Activated T-helper 2 cell treated with anti-CD3 and anti-CD28 coated beads, Interferon-gamma antibody, Interleukin-2, Interleukin-4, amounts not matched to agents 10 μg/mL and 5 μg/mL and 100 μg/mL, durations not matched to agents 14 hours and 24 hours and 36 hours (primary cell): Measurements from ENCODE around the gene GCK. TPM values are rescaled to one million over a fixed set of nuclear protein-coding genes. Genes with fewer than 3 reads are reported as not detected.

Source experiments
- DNase-seq: peaks from one replicate; pipeline ENCODE4 v3.0.0; 2021; ENCODE audit warnings: low spot score
- H3K27ac Mint-ChIP-seq: one replicate; pipeline ENCODE4 v1.8.0; 2021; ENCODE audit warnings: mixed read lengths
- H3K27me3 Mint-ChIP-seq: one replicate; pipeline ENCODE4 v1.8.0; 2021; ENCODE audit warnings: low read depth, mixed read lengths
- H3K36me3 Mint-ChIP-seq: one replicate; pipeline ENCODE4 v1.8.0; 2021; ENCODE audit warnings: low read depth, mixed read lengths
- H3K4me1 Mint-ChIP-seq: one replicate; pipeline ENCODE4 v1.8.0; 2021; ENCODE audit warnings: low read depth, mixed read lengths
- H3K4me3 Mint-ChIP-seq: one replicate; pipeline ENCODE4 v1.8.0; 2021; ENCODE audit warnings: low read depth, mild to moderate bottlenecking, moderate library complexity, mixed read lengths
- H3K9me3 Mint-ChIP-seq: one replicate; pipeline ENCODE4 v1.8.0; 2021; ENCODE audit warnings: mixed read lengths
- intact Hi-C: fragments of 100-400 bp; cut with micrococcal nuclease; formaldehyde crosslinking; loops from one replicate; pipeline ENCODE4 v1.15.1; 2023
- total RNA-seq: library from RNA; stranded (reverse); gene quantifications from 2 replicates; pipeline ENCODE4 v1.2.3, GENCODE V29; 2022

The GCK gene
- total RNA-seq, 1 donor from 2014 or later = 1.8 TPM

DNA sequence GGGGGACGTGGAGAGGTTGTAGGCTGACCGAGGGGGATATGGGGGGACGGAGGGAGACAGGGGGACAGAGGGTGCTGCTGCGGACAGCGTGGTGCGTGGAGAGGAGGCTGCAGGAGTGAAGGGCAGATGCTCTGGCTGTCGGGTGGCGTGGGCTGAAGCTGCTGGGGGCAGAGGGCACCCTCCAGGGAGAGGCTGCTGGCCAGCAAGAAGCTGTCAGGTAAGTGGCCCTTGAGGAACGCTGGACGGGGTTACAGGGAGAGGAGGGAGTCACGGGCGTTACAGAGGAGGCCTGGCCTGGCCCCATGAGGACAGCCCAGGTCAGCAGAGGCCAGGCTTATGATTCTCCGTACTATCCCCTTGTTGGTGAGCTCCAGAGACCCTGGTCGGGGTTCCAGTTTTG, 38.7 kb upstream of the GCK start:
- Mint-ChIP-seq H3K4me3 (no peak overlapping the region), H3K4me1 (no peaks in the 10 kb centered on the region)

DNA sequence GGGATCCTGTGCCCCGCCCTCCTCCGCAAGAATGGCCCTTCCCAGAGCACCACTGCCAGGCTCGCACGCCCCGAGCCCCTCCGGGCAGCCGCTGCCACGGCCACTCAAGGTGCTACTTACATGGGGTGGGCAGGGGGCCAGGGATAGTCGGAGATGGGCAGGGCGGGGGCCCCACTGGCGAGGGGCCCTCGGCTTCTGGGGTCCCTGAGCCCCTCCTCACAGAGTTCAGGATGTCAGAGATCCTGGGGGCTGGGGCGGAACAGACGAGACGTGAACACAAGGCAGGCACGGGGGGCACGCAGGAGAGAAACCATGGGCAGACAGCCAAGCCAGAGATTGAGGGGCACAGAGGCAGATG, 37.1 kb upstream of the GCK start:
- Mint-ChIP-seq H3K4me1 (no peaks in the 10 kb centered on the region), H3K9me3 (no peaks in the 10 kb centered on the region), H3K4me3 (no peak overlapping the region), H3K27me3 (no peaks in the 10 kb centered on the region), H3K27ac (no peak overlapping the region), H3K36me3 (no peaks in the 10 kb centered on the region)
- DNase-seq = no peak
- intact Hi-C loops = no loop called here

More for the DNA sequence above, 38.7 kb upstream of the GCK start:
- Mint-ChIP-seq H3K27me3 (no peaks in the 10 kb centered on the region), H3K27ac (no peak overlapping the region), H3K36me3 (no peaks in the 10 kb centered on the region), H3K9me3 (no peaks in the 10 kb centered on the region)
- DNase-seq = no peak
- intact Hi-C loops = no loop called here

DNA sequence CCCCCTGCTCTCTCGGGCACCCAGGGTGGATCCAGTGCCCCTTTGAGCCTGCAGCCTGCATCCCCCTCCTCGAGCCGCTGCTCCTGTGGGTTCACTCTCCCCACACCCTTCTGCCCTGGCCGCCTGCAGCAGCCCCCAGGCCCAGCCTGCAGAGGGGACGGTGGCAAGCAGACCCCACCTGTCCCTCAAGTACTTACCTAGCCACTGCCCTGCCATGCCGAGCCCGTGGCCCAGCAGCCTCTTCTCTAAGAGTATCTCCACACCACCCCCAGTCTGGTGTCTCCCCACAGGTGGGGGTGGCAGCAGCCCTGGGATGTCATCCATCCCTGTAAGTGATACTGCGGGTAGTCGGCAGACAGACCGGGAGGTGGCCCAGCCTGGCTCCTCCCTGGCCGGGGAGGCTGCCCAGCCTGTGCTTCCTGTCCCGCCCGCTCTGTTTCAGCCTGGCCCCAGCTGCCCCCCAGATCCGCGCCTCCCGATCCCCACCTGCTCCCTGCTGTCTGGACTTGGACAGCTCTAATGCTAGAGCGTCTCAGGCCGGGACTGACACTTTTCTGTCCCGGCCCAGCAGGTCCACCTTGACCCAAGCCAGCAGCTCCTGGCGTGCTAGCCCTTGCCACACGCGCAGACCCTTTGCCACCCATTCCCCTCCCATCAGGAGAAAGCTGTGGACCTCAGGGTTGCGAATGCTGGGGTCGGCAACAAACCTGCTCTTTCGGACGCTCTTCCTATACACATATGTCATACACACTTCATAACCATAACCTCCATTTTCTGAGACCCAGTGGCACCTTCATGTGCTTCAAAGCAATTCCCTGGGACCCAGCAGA, 36.5 kb upstream of the GCK start:
- Mint-ChIP-seq H3K4me3 (no peak overlapping the region), H3K9me3 (no peaks in the 10 kb centered on the region), H3K27ac (no peak overlapping the region), H3K36me3 (no peaks in the 10 kb centered on the region), H3K27me3 (no peaks in the 10 kb centered on the region), H3K4me1 (no peaks in the 10 kb centered on the region)
- intact Hi-C loops = no loop called here
- DNase-seq = no peak

DNA sequence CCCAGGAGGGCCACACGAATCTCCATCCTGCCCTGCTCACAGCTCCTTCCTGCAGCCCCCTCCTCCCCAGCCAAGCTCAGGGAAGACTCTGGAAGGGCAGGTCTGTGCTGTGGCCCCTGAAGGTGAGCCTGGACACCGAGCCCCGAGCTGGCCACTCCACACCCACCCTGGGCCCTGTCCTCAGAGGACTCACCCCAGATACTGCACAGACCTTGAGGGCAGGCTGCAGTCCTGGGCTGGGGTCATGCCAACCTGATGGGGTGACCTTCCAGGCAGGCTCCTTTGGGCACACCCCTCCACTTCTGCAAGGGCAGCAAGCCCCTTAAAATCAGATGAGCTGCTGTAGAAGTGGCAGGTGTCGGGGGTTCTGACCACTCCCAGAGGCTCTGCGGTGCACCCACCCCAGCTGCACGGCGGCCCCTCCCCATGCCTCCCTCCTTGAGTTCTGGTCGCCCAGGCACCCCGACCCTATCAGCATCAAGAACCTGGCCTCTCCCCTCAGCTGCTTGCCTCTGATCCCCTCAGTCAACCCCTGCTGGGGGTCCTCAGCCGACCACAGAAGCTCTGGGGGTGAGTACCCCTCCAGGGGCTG, 35.8 kb upstream of the GCK start:
- DNase-seq = no peak
- no peak overlapping the region for H3K4me3 Mint-ChIP-seq
- H3K36me3 Mint-ChIP-seq = no peaks in the 10 kb centered on the region
- intact Hi-C loops = no loop called here
- no peak overlapping the region for H3K27ac Mint-ChIP-seq
- no peaks in the 10 kb centered on the region for H3K27me3 Mint-ChIP-seq
- no peaks in the 10 kb centered on the region for H3K4me1 Mint-ChIP-seq
- no peaks in the 10 kb centered on the region for H3K9me3 Mint-ChIP-seq

DNA sequence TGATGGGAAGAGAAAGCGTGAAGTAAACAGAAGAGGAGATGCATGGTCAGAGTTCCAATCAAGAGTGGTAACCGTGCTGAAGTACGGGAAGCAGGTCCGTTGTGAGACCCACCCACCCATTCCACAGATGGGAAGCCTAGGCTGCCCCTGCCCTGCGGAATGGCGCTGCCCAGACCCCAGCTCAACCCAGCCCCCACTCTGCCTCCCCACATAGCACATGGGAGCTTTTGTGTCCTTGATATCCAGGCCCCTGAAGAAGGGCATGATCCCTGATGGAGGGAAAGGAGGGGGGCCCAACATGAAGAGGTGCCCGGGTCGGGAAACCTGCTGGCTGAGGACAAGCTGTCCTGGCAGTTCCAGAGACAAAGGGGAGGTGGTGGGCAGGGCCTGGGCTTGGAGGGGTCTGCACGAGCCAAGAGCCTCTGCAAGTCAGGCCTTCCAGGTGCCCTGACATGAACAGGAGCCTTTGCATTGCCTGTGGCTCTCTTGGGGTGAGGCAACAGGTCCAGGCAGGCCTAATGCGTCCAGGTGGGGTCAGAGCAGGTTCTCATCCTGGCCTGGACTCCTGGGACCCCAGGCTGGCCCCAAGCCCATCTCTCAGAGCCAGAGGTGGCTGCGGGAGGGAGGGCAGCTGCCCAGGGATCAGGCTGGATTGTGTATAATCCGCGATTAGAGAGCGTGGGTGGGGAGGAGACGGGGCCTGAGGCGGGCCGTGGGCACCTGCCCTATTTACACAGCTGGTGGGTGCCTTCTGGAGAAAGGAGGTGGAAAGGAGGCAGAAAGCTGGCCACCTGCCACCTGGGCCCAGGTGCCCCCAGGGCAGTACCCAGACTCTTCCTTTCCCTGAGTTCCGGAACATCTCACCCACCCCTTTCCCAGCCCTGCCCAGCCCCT, 35.1 kb upstream of the GCK start:
- no peak overlapping the region for H3K4me3 Mint-ChIP-seq
- H3K4me1 Mint-ChIP-seq = no peaks in the 10 kb centered on the region
- no peak for DNase-seq
- no peaks in the 10 kb centered on the region for H3K27me3 Mint-ChIP-seq
- no peaks in the 10 kb centered on the region for H3K36me3 Mint-ChIP-seq
- intact Hi-C loops = no loop called here
- no peaks in the 10 kb centered on the region for H3K9me3 Mint-ChIP-seq
- H3K27ac Mint-ChIP-seq = no peak overlapping the region

DNA sequence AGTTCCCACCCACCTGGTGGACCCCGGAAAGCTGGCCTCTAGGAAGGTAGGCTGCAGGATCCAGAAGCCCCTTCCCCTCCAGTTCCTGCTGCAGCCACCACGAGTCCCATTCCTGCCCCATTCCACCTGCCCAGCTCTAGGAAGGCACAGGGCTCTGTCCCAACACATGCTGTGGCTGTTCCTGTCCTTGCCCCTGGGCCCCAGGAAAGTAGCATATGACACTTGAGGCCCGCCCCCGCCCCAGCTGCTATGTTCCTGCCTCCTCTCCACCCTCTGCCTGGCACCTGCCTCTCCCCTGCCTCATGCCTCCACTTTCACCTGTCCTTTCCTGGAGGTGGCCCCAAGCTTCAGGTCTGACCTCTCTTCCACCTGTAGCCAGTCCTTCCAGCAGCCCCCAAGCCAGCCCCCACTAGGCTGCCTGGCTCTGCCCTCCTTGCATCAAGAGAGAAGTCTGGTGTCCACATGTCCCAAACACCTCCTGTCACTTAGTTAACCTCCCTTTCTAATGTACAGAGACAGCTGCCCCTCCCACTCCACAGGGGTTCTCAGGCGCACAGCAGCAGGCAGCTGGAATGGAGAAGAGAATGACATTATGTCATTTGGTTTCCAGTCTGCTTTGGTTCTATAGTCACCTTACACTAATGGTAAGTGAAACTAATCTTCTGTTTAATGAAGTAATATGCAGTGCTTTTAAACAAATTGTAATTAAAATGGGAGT, 34.3 kb upstream of the GCK start:
- no peaks in the 10 kb centered on the region for H3K4me1 Mint-ChIP-seq
- H3K36me3 Mint-ChIP-seq = no peaks in the 10 kb centered on the region
- H3K27ac Mint-ChIP-seq = no peak overlapping the region
- no peak for DNase-seq
- H3K27me3 Mint-ChIP-seq = no peaks in the 10 kb centered on the region
- intact Hi-C loops = no loop called here
- no peaks in the 10 kb centered on the region for H3K9me3 Mint-ChIP-seq
- H3K4me3 Mint-ChIP-seq = no peak overlapping the region

DNA sequence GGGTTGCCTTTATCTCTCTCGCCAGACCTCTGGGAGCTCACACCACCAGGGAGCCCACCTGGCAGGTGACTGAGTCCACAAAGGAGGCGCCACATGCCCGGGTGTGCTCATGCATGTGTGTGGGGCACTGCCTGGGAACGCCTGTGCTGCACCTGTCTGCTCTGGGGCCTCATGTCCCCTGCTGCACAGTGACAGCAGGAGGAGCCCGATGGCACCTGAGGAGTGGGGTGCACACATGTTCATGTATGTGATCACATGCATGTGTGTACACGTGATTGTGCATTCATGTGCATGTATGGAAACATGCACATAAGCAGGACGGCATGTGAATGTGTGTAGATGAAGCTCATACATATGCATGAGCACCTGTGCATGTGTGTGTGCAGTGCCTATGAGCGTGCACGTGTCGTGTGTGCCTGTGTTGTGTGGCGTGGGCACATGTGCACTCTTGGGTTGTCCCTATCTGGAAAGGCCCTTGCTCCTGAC, 33.6 kb upstream of the GCK start:
- no peak for DNase-seq
- Mint-ChIP-seq H3K27ac (no peak overlapping the region), H3K27me3 (no peaks in the 10 kb centered on the region), H3K36me3 (no peaks in the 10 kb centered on the region), H3K4me1 (no peaks in the 10 kb centered on the region), H3K4me3 (no peak overlapping the region), H3K9me3 (no peaks in the 10 kb centered on the region)
- intact Hi-C loops = no loop called here

DNA sequence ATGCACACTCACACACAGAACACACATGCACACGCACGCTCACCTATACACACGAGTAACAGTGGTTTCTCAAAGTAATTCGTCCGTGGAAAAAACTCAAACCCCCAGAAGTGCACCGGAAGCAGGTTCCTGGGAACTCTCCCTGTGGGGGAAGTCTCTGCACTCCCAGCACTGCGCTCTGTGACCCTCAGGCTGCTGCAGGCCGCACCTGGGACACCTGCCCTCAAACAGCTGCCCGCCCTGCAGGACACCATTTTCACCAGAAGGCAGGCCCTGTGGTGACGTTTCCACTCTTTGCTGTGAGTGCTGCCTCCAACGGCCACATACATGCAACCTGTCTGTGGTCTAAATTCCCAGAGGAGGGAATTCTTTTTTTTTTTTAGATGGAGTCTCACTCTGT, 32.8 kb upstream of the GCK start:
- intact Hi-C loops = no loop called here
- no peaks in the 10 kb centered on the region for H3K27me3 Mint-ChIP-seq
- no peak overlapping the region for H3K27ac Mint-ChIP-seq
- H3K4me1 Mint-ChIP-seq = no peaks in the 10 kb centered on the region
- no peaks in the 10 kb centered on the region for H3K36me3 Mint-ChIP-seq
- H3K9me3 Mint-ChIP-seq = no peaks in the 10 kb centered on the region
- no peak for DNase-seq
- H3K4me3 Mint-ChIP-seq = no peak overlapping the region

DNA sequence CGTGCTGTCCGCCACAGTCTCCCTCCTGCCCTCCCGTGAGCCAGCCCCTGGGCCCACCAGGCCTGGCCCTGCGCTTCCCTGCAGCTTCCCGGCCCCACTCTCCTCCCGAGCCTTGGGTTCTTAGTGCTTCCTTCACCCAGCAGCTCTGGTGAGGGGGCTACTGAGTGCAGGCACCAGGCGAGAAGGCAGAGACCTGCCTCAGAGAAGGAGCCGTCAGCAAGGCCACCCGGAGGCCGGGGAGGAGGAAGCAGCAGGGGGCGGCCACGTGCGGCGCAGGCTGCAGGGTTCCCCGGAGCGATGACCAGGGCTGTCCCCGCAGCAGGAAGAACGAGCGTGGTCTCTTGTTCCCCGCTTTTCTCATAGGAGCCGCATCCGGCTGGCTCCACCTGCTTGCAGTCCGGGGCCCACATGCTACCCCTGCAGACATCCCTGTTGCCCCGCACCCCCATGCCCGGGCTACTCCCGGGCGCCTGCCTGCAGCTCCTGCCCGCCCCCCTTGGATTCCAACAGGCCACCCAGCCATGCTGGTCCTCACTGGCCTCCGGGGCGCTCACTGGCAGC, 32.1 kb upstream of the GCK start:
- DNase-seq = no peak
- H3K4me1 Mint-ChIP-seq = no peaks in the 10 kb centered on the region
- H3K9me3 Mint-ChIP-seq = no peaks in the 10 kb centered on the region
- H3K27ac Mint-ChIP-seq = no peak overlapping the region
- intact Hi-C loops = no loop called here
- no peak overlapping the region for H3K4me3 Mint-ChIP-seq
- H3K27me3 Mint-ChIP-seq = no peaks in the 10 kb centered on the region
- no peaks in the 10 kb centered on the region for H3K36me3 Mint-ChIP-seq

DNA sequence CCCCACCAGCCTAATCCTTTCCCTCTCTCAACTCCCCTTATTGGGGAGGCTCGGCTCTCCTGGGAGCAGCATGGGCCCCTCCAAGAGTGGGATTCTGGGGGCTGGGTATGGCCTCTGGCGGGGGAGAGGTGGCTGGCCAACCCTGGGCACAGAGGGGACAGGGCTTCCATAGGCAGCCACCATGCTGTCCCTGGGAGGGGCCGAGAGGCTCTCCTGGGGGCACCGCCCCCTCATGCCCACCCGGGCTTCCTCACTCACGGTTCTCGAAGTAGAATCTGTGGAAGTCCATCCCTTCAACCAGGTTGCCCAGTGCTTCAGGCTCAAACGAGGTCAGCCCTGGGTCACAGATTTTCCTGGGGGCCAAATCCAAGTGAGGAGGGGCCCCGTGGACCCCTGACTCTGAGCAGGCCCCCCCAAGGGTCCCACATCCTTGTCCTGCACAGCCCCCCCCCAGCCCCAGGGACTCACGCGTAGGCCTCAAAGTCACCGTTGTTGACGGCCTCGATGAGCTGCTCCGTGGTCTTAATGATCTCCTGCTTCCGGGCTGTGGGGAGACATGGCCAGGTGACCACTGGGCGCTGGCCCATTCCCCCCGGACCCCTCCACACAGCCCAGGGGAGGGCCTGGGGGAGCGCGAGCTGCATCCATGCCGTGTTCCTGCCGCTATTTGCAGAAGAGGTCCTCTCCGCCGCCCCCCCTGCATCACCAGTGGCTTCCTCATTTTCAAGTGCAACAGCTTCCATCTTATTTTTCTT, 31.3 kb upstream of the GCK start:
- no peak overlapping the region for H3K27ac Mint-ChIP-seq

DNA sequence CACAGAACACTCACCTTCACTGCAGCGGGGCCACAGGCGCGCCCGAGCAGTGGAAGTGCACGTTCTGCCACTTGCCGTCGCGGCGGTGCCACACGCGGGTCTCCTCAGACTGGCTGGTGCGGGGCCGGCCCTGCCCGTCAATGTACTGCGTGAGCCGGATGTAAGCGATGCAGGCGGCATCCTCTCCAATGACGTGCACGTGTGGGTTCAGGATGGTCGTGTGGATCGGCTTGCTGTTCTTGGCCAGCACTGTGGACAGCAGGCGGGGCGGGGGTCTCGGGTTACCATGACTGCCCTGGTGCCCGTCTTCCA, 30.8 kb upstream of the GCK start:
- no peaks in the 10 kb centered on the region for H3K4me1 Mint-ChIP-seq
- no peaks in the 10 kb centered on the region for H3K27me3 Mint-ChIP-seq
- H3K4me3 Mint-ChIP-seq = no peak overlapping the region
- H3K9me3 Mint-ChIP-seq = no peaks in the 10 kb centered on the region
- DNase-seq = no peak
- H3K36me3 Mint-ChIP-seq = no peaks in the 10 kb centered on the region
- intact Hi-C loops = no loop called here
- H3K27ac Mint-ChIP-seq = no peak overlapping the region

More for the DNA sequence above, 31.3 kb upstream of the GCK start:
- Mint-ChIP-seq H3K4me1 (no peaks in the 10 kb centered on the region), H3K9me3 (no peaks in the 10 kb centered on the region), H3K36me3 (no peaks in the 10 kb centered on the region), H3K27me3 (no peaks in the 10 kb centered on the region), H3K4me3 (no peak overlapping the region)
- intact Hi-C loops = no loop called here
- DNase-seq = no peak
